NCI-H524 treated with DMSO at 0.1 percent for 48 hours (cell line): ENCODE results near the gene PRR5L.

Source experiments
- DNase-seq: peaks from one replicate; lab custom pipeline; 2025; lab: John Stamatoyannopoulos, UW

The PRR5L gene

GRCh38 chr11:36358436-36358835 lies 62.3 kb downstream of the PRR5L start:
- no peak for DNase-seq

- DNase-seq = no peak
These were observed 64.2 kb downstream of the PRR5L start for GRCh38 chr11:36360318-36360717.

GRCh38 chr11:36360826-36361415 lies 64.8 kb downstream of the PRR5L start:
- DNase-seq = no peak

- DNase-seq = no peak
These were observed 65.4 kb downstream of the PRR5L start for GRCh38 chr11:36361472-36361871.

GRCh38 chr11:36361901-36362391 lies 65.9 kb downstream of the PRR5L start:
- no peak for DNase-seq

- no peak for DNase-seq
These were observed 66.8 kb downstream of the PRR5L start for GRCh38 chr11:36362902-36363301.

- DNase-seq = no peak
These were observed 67.5 kb downstream of the PRR5L start for GRCh38 chr11:36363361-36364268.

GRCh38 chr11:36364551-36365325 lies 68.7 kb downstream of the PRR5L start:
- DNase-seq = no peak

GRCh38 chr11:36365907-36366306 lies 69.8 kb downstream of the PRR5L start:
- no peak for DNase-seq

GRCh38 chr11:36367806-36368680 lies 72.0 kb downstream of the PRR5L start:
- DNase-seq = no peak

GRCh38 chr11:36371181-36371580 lies 75.1 kb downstream of the PRR5L start:
- DNase-seq = no peak

GRCh38 chr11:36371590-36371989 lies 75.5 kb downstream of the PRR5L start:
- no peak for DNase-seq

GRCh38 chr11:36372101-36372771 lies 76.1 kb downstream of the PRR5L start:
- DNase-seq = no peak

- DNase-seq = no peak
These were observed 77.2 kb downstream of the PRR5L start for GRCh38 chr11:36373016-36374010.

- no peak for DNase-seq
These were observed 78.6 kb downstream of the PRR5L start for GRCh38 chr11:36374726-36375125.

- no peak for DNase-seq
These were observed 79.4 kb downstream of the PRR5L start for GRCh38 chr11:36375353-36376008.

- no peak for DNase-seq
These were observed 80.2 kb downstream of the PRR5L start for GRCh38 chr11:36376009-36376887.
